Upper lobe of right lung (tissue), 1 donor: ENCODE measurements around the gene PER3. TPM values are rescaled to one million over a fixed set of nuclear protein-coding genes. Genes with fewer than 3 reads are reported as not detected.
"Not testable (repeated sequence)": the region's sequence is repeated elsewhere in the genome, so short reads cannot be mapped to it uniquely, and the experiment has no call there.

Experiments
- ATAC-seq: fragments of 200-7000 bp; cut with Tn5 transposase; one replicate; pipeline ENCODE4 v1.9.1; 2020; ENCODE audit warnings: mild to moderate bottlenecking, moderate library complexity
- DNase-seq: peaks from one replicate; pipeline ENCODE4 v3.0.0-alpha.2; 2020
- H3K27ac ChIP-seq: fragments of 200-600 bp; one replicate; pipeline ENCODE4 v1.8.0; 2022
- H3K27me3 ChIP-seq: fragments of 200-600 bp; one replicate; pipeline ENCODE4 v1.8.0; 2022; ENCODE audit warnings: mild to moderate bottlenecking
- H3K36me3 ChIP-seq: fragments of 200-600 bp; one replicate; pipeline ENCODE4 v1.8.0; 2022
- H3K4me1 ChIP-seq: fragments of 200-600 bp; one replicate; pipeline ENCODE4 v1.8.0; 2022
- H3K4me3 ChIP-seq: fragments of 200-600 bp; one replicate; pipeline ENCODE4 v1.8.0; 2022; ENCODE audit warnings: mild to moderate bottlenecking
- H3K9me3 ChIP-seq: fragments of 200-600 bp; one replicate; pipeline ENCODE4 v1.8.0; 2022
- CTCF ChIP-seq: fragments of 200-600 bp; IDR thresholded peaks from one replicate; pipeline ENCODE4 v1.8.0; 2022; ENCODE audit warnings: antibody characterized with exemption
- intact Hi-C: fragments of 100-400 bp; cut with DNase I; formaldehyde crosslinking; loops from one replicate; pipeline ENCODE4 v1.11.0; 2022
- total RNA-seq: library from RNA; stranded (reverse); fragmentation: NEBNext Ultra II Directional; extraction: Animal tissue kit (Norgen Biotek cat#: 25700); gene quantifications from one replicate; pipeline ENCODE4 v1.2.1, GENCODE V29; 2021
- donor health status: DM: no; HTN: yes; CAD: no; lungs with severe emphysema.

Gene PER3
- total RNA-seq, 1 donor from 2014 or later: 47.1 TPM

DNA sequence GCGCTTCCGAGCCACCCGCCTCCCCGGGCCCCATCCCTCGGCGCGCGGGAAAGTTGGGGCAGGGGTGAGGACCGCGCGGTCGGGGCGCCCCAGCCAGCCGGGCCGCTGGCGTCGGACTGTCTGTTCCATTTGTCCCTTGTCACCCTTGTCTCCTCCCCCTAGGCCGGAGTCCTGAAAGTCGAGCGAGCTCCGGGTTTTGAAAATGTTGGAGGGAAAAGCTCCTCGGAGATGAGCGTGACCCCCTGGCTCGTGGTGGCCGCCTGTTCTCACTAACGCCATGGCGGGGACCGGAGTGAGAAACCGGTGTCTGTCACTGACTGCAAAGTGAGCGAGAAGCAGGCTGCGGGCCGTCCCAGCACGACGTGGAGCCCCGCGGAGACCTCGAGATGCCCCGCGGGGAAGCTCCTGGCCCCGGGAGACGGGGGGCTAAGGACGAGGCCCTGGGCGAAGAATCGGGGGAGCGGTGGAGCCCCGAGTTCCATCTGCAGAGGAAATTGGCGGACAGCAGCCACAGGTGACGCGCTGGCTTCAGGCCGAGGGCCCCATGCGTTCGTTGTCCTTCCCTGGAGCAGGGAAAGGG, 491 bp downstream of the PER3 start:
- Histone ChIP-seq H3K4me3 (peak overlapping the region; percentile 72), H3K27me3 (no peaks in the 10 kb centered on the region), H3K36me3 (peaks cover 46% of the 10 kb centered on the region), H3K4me1 (peaks cover 28% of the 10 kb centered on the region), H3K9me3 (no peaks in the 10 kb centered on the region), H3K27ac (peak overlapping the region; percentile 91)
- intact Hi-C loops: no loop called here
- ATAC-seq (no peak), DNase-seq (no peak)
- TF ChIP-seq CTCF: no peak

DNA sequence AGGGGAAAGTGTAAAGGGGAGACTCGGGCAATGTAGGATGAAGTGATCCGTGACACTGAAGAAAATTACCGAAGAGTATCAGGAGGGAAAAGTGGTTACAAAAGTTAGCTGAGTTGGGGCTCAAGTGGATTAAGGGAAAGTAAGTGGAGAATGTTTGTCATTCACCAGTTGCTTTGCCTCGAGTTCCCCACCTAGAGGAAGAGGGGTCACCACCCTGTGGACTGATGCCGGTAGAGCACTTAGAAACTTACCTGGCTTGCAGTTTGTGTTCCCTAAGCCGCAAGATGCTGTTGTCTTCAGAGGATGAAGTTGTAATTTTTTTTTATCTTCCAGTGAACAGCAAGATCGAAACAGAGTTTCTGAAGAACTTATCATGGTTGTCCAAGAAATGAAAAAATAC, 1.0 kb downstream of the PER3 start:
- no peaks in the 10 kb centered on the region for H3K27me3 ChIP-seq
- peaks cover 46% of the 10 kb centered on the region for H3K36me3 ChIP-seq
- intact Hi-C loops: no loop called here
- peak overlapping the region; percentile 72 for H3K4me3 ChIP-seq
- H3K9me3 ChIP-seq: no peaks in the 10 kb centered on the region
- H3K4me1 ChIP-seq: peaks cover 28% of the 10 kb centered on the region
- TF ChIP-seq CTCF: no peak
- peak overlapping the region; percentile 91 for H3K27ac ChIP-seq
- DNase-seq (no peak), ATAC-seq (no peak)

GRCh38 chr1:7786795-7787194, 2.7 kb downstream of the PER3 start:
- DNase-seq (no peak), ATAC-seq (no peak)
- Histone ChIP-seq H3K4me3 (no peak overlapping the region), H3K27me3 (no peaks in the 10 kb centered on the region), H3K9me3 (no peaks in the 10 kb centered on the region), H3K4me1 (peaks cover 28% of the 10 kb centered on the region), H3K27ac (no peak overlapping the region), H3K36me3 (peaks cover 48% of the 10 kb centered on the region)
- TF ChIP-seq CTCF: no peak
- intact Hi-C loops: no loop called here

GRCh38 chr1:7789828-7790227, 5.7 kb downstream of the PER3 start:
- intact Hi-C loops: no loop called here
- TF ChIP-seq CTCF: no peak
- ATAC-seq: no peak
- H3K27ac ChIP-seq: no peak overlapping the region
- H3K27me3 ChIP-seq: no peaks in the 10 kb centered on the region
- H3K36me3 ChIP-seq: peaks cover 73% of the 10 kb centered on the region
- H3K9me3 ChIP-seq: no peaks in the 10 kb centered on the region
- H3K4me3 ChIP-seq: no peak overlapping the region
- no peak for DNase-seq
- H3K4me1 ChIP-seq: peaks cover 15% of the 10 kb centered on the region

DNA sequence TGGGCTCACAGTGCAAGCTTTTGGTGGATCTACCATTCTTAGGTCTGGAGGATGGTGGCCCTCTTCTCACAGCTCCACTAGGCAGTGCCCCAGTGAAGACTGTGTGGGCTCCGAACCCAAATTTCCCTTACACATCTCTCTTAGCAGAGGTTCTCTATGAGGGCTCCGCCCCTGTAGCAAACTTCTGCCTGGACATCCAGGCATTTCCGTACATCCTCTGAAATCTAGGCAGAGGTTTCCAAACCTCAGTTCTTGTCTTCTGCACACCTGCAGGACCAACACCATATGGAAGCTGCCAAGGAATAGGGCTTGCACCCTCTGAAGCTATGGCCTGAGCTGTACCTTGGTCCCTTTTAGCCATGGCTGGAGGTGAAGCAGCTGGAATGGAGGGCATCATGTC, 6.9 kb downstream of the PER3 start:
- H3K4me3 ChIP-seq, DNase-seq, H3K27me3 ChIP-seq, H3K9me3 ChIP-seq, intact Hi-C loops, ATAC-seq, H3K27ac ChIP-seq: not testable (repeated sequence)
- peaks cover 85% of the 10 kb centered on the region for H3K36me3 ChIP-seq
- peaks cover 13% of the 10 kb centered on the region for H3K4me1 ChIP-seq

DNA sequence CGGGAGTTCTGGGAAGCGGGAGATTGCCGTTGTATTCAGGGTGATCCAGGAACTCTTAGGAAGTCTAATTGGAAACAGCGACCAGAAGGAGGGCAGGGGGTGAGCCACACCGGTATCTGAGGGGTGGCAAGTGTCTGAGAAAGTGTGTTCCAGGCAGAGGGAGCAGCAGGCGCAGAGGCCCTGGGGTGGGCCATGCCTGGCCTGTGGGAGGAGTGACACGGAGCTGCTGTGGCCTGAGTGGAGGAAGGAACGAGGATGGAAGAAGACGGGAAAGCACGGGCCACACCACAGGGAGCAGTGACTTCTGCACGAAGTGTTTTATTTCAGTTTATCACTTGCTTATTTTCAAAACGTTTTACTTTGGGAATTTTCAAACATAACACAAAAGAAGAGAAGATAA, 11.3 kb downstream of the PER3 start:
- intact Hi-C loops: no loop called here
- no peak for TF ChIP-seq CTCF
- no peaks in the 10 kb centered on the region for H3K27me3 ChIP-seq
- H3K4me3 ChIP-seq: no peak overlapping the region
- H3K27ac ChIP-seq: no peak overlapping the region
- ATAC-seq: no peak
- no peaks in the 10 kb centered on the region for H3K4me1 ChIP-seq
- H3K9me3 ChIP-seq: no peaks in the 10 kb centered on the region
- H3K36me3 ChIP-seq: peaks cover 72% of the 10 kb centered on the region
- no peak for DNase-seq
